Fibroblast of pulmonary artery (primary cell): Measurements from ENCODE around the gene TRIM44.

Experiments
- DNase-seq: peaks from one replicate; pipeline ENCODE4 v3.0.0-alpha.2; 2010; ENCODE audit warnings: low read depth
- H3K4me3 ChIP-seq: replicated peaks from 2 replicates; pipeline ENCODE4 v1.5.1; 2011; ENCODE audit warnings: low read depth, mild to moderate bottlenecking, control low read depth, low read length, moderate library complexity
- CTCF ChIP-seq: IDR thresholded peaks from 2 replicates; pipeline ENCODE4 v1.5.1; 2011; ENCODE audit warnings: mild to moderate bottlenecking, control low read depth, low read length, inconsistent platforms; ENCODE audit errors: missing control alignments

Gene TRIM44

DNA sequence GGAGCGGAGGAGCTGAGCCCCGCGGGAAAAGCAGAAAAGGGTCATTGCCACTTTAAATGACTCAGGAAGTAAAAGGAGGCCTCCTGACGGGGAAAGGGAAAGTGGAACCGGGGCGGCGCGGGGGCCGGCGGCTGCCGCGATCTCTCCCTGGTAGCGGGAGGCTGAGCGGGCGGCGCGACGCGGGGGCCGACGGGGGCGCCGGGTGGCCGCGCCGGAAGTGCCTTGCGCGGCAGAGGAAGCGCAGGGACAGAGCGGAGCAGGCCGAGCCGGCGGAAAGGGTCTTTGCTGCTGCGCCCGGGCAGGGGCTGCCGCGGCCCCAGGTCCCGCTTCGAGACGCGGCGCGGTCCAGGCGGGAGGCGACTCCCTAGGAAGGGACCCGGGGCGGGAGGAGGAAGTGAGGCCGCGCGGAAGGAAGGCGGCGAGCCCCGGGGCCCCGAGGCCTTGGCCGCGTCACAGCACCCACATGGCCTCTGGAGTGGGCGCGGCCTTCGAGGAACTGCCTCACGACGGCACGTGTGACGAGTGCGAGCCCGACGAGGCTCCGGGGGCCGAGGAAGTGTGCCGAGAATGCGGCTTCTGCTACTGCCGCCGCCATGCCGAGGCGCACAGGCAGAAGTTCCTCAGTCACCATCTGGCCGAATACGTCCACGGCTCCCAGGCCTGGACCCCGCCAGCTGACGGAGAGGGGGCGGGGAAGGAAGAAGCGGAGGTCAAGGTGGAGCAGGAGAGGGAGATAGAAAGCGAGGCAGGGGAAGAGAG lies at the start of gene TRIM44:
Gene TRIM44, plus strand, starts transcription at position 127 of the 759 bp plus-strand sequence. Its CDS starts 337 bp downstream, at position 464.
- peak within 1 kb of the TSS; percentile 63 for H3K4me3 ChIP-seq

DNA sequence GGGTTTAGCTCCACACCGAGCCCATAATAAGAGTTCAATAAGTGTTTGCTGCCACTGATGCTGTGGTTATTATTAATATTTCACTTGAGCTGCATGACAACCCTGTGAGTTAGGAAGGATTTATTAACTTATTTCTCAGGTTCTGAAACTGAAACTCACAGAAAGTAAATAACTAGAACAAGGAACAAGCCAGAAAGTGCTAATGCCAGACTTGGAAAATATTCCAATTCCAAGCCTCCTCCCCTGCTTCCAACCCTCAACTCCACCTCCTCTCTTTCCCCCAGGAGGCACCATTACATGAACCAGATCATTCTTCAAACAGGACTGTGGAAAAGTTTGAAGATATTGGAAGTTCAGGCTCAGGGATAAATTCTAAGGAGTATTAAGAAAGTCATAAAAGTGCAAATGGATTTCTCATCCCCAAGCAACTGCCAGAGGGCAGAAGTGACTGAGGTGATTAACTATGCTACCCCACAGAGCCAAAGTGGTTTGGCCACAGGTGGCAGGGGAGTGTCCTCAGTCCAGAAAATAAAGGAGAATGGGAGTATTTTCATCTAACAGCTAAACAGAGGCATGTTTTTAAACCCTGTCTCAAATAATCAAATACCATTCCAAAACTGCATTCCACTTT lies 47.5 kb upstream of the TRIM44 start:
- no peak overlapping the region for H3K4me3 ChIP-seq
- no peak for DNase-seq
- no peak for TF ChIP-seq CTCF

More for the DNA sequence above, at the start of gene TRIM44:
- DNase-seq: peak; percentile 85
- no peak for TF ChIP-seq CTCF

- H3K4me3 ChIP-seq: no peak overlapping the region
- peak; percentile 58 for TF ChIP-seq CTCF
- DNase-seq: peak; percentile 79
Measured at GRCh38 chr11:35615921-35616900, 46.4 kb upstream of the TRIM44 start.

DNA sequence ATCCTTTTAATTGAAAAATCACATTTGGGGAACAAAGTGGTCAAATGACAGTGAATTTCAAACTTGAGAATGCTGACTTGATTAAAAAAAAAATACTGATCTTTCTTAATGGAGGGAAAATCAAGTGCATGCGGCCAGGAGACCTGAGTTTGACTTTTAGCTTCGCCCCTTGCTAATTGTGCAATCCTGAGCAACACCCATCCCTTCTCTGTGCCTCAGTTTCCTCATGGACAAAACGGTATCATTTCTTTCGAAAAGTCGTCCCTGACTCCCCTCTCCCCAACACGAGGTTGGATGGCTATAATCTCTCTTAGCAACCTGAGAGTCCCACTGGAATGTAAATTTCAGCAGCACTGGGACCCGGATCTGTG lies 45.3 kb upstream of the TRIM44 start:
- no peak for TF ChIP-seq CTCF
- peak overlapping the region; percentile 66 for H3K4me3 ChIP-seq
- DNase-seq: no peak

GRCh38 chr11:35617687-35618496 lies 44.7 kb upstream of the TRIM44 start, which contains the start of gene FJX1:
Gene FJX1, plus strand, starts transcription at chr11:35618460. Its CDS starts 177 bp downstream, at chr11:35618637.
- peak within 1 kb of the TSS; percentile 66 for H3K4me3 ChIP-seq
- no peak for TF ChIP-seq CTCF
- peak; percentile 93 for DNase-seq
